Liver (tissue), 9 donors: ENCODE data around the gene KAT7. TPM values are rescaled to one million over a fixed set of nuclear protein-coding genes. Genes with fewer than 3 reads are reported as not detected.
"Not testable (repeated sequence)": the region's sequence is repeated elsewhere in the genome, so short reads cannot be mapped to it uniquely, and the experiment has no call there.

ENCODE experiments used
- DNase-seq: peaks from one replicate; pipeline ENCODE4 v3.0.0-alpha.2; 2017; ENCODE audit warnings: low spot score
- H3K27ac ChIP-seq, 2 donors: one replicate each; pipeline ENCODE4 v1.7.0; 2013; ENCODE audit warnings: inconsistent platforms in 2 of 2, low read length in 2 of 2, control low read depth in 1 of 2, low read depth in 1 of 2, mild to moderate bottlenecking in 1 of 2
- H3K27me3 ChIP-seq, 4 donors: one replicate each; pipeline versions ENCODE4 v1.6.1 to v1.7.0; 2013; ENCODE audit warnings: low read length in 3 of 4, inconsistent platforms in 1 of 4, mild to moderate bottlenecking in 1 of 4, moderate library complexity in 1 of 4; ENCODE audit not compliant: control insufficient read depth in 4 of 4, insufficient read depth in 4 of 4
- H3K36me3 ChIP-seq, 4 donors: one replicate each; pipeline versions ENCODE4 v1.6.1 to v1.7.0; 2013; ENCODE audit warnings: low read length in 3 of 4, mild to moderate bottlenecking in 3 of 4, low read depth in 1 of 4, moderate library complexity in 1 of 4; ENCODE audit not compliant: control insufficient read depth in 4 of 4, insufficient read depth in 3 of 4
- H3K4me1 ChIP-seq, 4 donors: one replicate each; pipeline versions ENCODE4 v1.6.1 to v1.7.0; 2013; ENCODE audit warnings: low read length in 3 of 4, mild to moderate bottlenecking in 3 of 4, moderate library complexity in 1 of 4; ENCODE audit not compliant: control insufficient read depth in 4 of 4, insufficient read depth in 4 of 4
- H3K4me3 ChIP-seq, 3 donors: one replicate each; pipeline versions ENCODE4 v1.6.1 to v1.7.0; 2013; ENCODE audit warnings: low read length in 3 of 3, control low read depth in 1 of 3, low read depth in 1 of 3, mild to moderate bottlenecking in 1 of 3
- H3K9ac ChIP-seq, 2 donors: one replicate each; pipeline ENCODE4 v1.7.0; 2013; ENCODE audit warnings: low read length in 2 of 2, mild to moderate bottlenecking in 2 of 2, moderate library complexity in 2 of 2, control low read depth in 1 of 2, low read depth in 1 of 2
- H3K9me3 ChIP-seq, 4 donors: one replicate each; pipeline versions ENCODE4 v1.6.1 to v1.7.0; 2013; ENCODE audit warnings: low read length in 3 of 4; ENCODE audit not compliant: control insufficient read depth in 4 of 4
- ATF3 ChIP-seq: IDR thresholded peaks from 2 replicates; pipeline ENCODE4 v1.6.1; 2016; ENCODE audit warnings: antibody characterized with exemption
- CTCF ChIP-seq: fragments of 150-350 bp; IDR thresholded peaks from 2 replicates; pipeline ENCODE4 v1.5.1; 2017; ENCODE audit warnings: improper control_type of control experiment, low read depth, low read length; ENCODE audit not compliant: missing input control
- EGR1 ChIP-seq, 2 donors: IDR thresholded peaks; 2 replicates each; pipeline ENCODE4 v1.6.1; 2016 to 2018; ENCODE audit warnings: antibody characterized with exemption in 2 of 2, low read depth in 2 of 2
- FOXA2 ChIP-seq: IDR thresholded peaks from 2 replicates; pipeline ENCODE4 v1.6.1; 2016; ENCODE audit warnings: antibody characterized with exemption
- GABPA ChIP-seq, 2 donors: IDR thresholded peaks in 1 of 2; conservative IDR thresholded peaks in 1 of 2; 2 replicates each; pipeline ENCODE4 v1.6.1; 2016; ENCODE audit warnings: antibody characterized with exemption in 2 of 2, mild to moderate bottlenecking in 1 of 2, moderate library complexity in 1 of 2
- HNF4A ChIP-seq, 2 donors: conservative IDR thresholded peaks; 2 replicates each; pipeline ENCODE4 v1.6.1; 2016; ENCODE audit warnings: antibody characterized with exemption in 2 of 2, mild to moderate bottlenecking in 2 of 2
- JUND ChIP-seq, 2 donors: IDR thresholded peaks; 2 replicates each; pipeline ENCODE4 v1.6.1; 2016; ENCODE audit warnings: antibody characterized with exemption in 2 of 2
- MAX ChIP-seq: IDR thresholded peaks from 2 replicates; pipeline ENCODE4 v1.6.1; 2016; ENCODE audit warnings: antibody characterized with exemption
- RAD21 ChIP-seq, 2 donors: IDR thresholded peaks; 2 replicates each; pipeline ENCODE4 v1.6.1; 2016; ENCODE audit warnings: antibody characterized with exemption in 2 of 2, mild to moderate bottlenecking in 2 of 2
- REST ChIP-seq: IDR thresholded peaks from 2 replicates; pipeline ENCODE4 v1.6.1; 2016; ENCODE audit warnings: antibody characterized with exemption, mild to moderate bottlenecking
- RXRA ChIP-seq, 2 donors: IDR thresholded peaks; 2 replicates each; pipeline ENCODE4 v1.6.1; 2017 to 2018; ENCODE audit warnings: antibody characterized with exemption in 2 of 2, mild to moderate bottlenecking in 1 of 2
- TAF1 ChIP-seq: conservative IDR thresholded peaks from 2 replicates; pipeline ENCODE4 v1.6.1; 2016; ENCODE audit warnings: antibody characterized with exemption, mild to moderate bottlenecking
- YY1 ChIP-seq: IDR thresholded peaks from 2 replicates; pipeline ENCODE4 v1.6.1; 2016; ENCODE audit warnings: antibody characterized with exemption, mild to moderate bottlenecking
- WGBS: extraction: QIAGEN DNeasy Blood & Tissue Kit; methylation state at CpG from one replicate; pipeline ENCODE4 v1.1.7; 2013; 5-methylcytosine and 5-hydroxymethylcytosine counted together
- polyA plus RNA-seq, 2 donors: library from polyadenylated mRNA; stranded (reverse) in 1 of 2; unstranded in 1 of 2; fragments of 200-250 nt in 1 of 2; fragments of >200 nt in 1 of 2; fragmentation: Nextera tagmentation in 1 of 2; extraction: Ambion mirVana in 1 of 2; gene quantifications; one replicate each; pipeline versions ENCODE4 v1.2.1 to v1.2.3, GENCODE V29; 2013 to 2015
- total RNA-seq, 2 donors: library from RNA; depleted of rRNA; stranded (reverse); fragments of >200 nt; gene quantifications; one replicate each; pipeline ENCODE4 v1.2.3, GENCODE V29; 2014
- donor health status: healthy.
- donor health status: healthy.
- donor health status: healthy.
- donor health status: healthy.
- donor health status: healthy.

Gene KAT7
- total and polyA plus RNA-seq, 4 donors, result 6.1 to 24.2 (median 12.6) TPM

- Histone ChIP-seq H3K36me3 (peaks cover 11 to 77% (median 66%) of the 10 kb centered on the region in 4 donors), H3K27ac (no peak overlapping the region), H3K9ac (no peak overlapping the region), H3K9me3 (no peaks in the 10 kb centered on the region), H3K4me1 (no peaks in the 10 kb centered on the region), H3K4me3 (no peak overlapping the region), H3K27me3 (no peaks in the 10 kb centered on the region)
- no peak for TF ChIP-seq ATF3
- 93% methylated on average over 2 of the region's 2 CpGs for WGBS
- DNase-seq, result no peak
These were observed 37.2 kb downstream of the KAT7 start for GRCh38 chr17:49825645-49826044.

GRCh38 chr17:49828325-49828724, 39.8 kb downstream of the KAT7 start:
- DNase-seq, H3K27ac ChIP-seq, H3K27me3 ChIP-seq, H3K9me3 ChIP-seq, H3K4me3 ChIP-seq, H3K9ac ChIP-seq, H3K4me1 ChIP-seq: not testable (repeated sequence)
- WGBS, result 84% methylated on average over 2 of the region's 2 CpGs
- peaks cover 11 to 54% (median 47%) of the 10 kb centered on the region in 4 donors for H3K36me3 ChIP-seq

- DNase-seq, result no peak
- H3K36me3 ChIP-seq, result peaks cover 11 to 51% (median 44%) of the 10 kb centered on the region in 4 donors
- H3K9me3 ChIP-seq, result no peaks in the 10 kb centered on the region
- no peaks in the 10 kb centered on the region for H3K4me1 ChIP-seq
- no peak overlapping the region for H3K4me3 ChIP-seq
- WGBS, result 94% methylated on average over 2 of the region's 2 CpGs
- no peaks in the 10 kb centered on the region for H3K27me3 ChIP-seq
- H3K9ac ChIP-seq, result no peak overlapping the region
- no peak overlapping the region for H3K27ac ChIP-seq
- TF ChIP-seq TAF1, result no peak
- no peak for TF ChIP-seq CTCF
- no peak for TF ChIP-seq FOXA2
- TF ChIP-seq RXRA (IDR thresholded peaks at IDR 0.05), result no peak
- no peak for TF ChIP-seq RAD21 (IDR thresholded peaks at IDR 0.05)
- TF ChIP-seq EGR1 (IDR thresholded peaks at IDR 0.05; ENCODE audit: low read depth in 2 of 2), result no peak
- TF ChIP-seq GABPA (IDR thresholded peaks at IDR 0.05 in 1 of 2, conservative IDR thresholded peaks at IDR 0.05 in 1 of 2), result no peak
- no peak for TF ChIP-seq MAX
- no peak for TF ChIP-seq REST
- no peak for TF ChIP-seq ATF3
- TF ChIP-seq HNF4A (conservative IDR thresholded peaks at IDR 0.05), result no peak
- no peak for TF ChIP-seq YY1
- TF ChIP-seq JUND (IDR thresholded peaks at IDR 0.05), result no peak
These were observed 40.5 kb downstream of the KAT7 start for GRCh38 chr17:49829026-49829425.
